ENCODE measurements around the gene SLC6A8. TPM values are rescaled to one million over a fixed set of nuclear protein-coding genes. Genes with fewer than 3 reads are reported as not detected.

Gene SLC6A8
- total and polyA plus RNA-seq, 2 of the 4 experiments (the other 2 are of a cell fraction), result 7.2 to 25.5 TPM

DNA sequence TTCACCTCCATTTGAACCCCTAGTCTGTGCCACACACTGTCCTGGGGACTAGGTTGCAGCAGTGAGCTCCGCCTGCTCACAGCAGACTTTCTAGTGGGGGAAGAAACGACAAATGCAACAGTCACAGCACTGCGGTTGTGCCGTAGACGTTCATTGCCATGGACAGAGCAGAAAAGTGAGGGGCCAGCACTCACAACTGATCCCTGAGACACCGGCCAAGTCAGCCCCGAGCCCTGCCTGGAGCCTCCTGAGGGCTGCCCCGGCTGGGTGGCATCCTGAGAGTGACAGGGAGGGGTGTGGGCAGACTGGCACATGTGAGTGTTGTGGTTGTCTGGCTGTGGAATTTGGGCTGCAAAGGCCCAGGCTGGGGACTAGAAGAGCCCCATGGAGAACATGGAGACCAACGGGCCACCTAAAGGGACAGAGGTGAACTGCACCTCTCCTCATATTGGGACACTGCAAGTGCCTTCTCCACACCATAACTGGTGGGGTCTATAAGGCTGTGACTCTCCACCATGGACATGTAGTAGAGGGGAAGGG is 36.1 kb upstream of the SLC6A8 start:
- no peak overlapping the region for H2AFZ ChIP-seq (replicated peaks; ENCODE audit: low read length, poor library complexity)
- peaks cover 20% of the 10 kb centered on the region; the same call in 1 of the 2 replicates for H3K27me3 ChIP-seq (ENCODE audit: control insufficient read depth, insufficient read depth, low read length)
- peak; percentile 21; the same call in 1 of the 2 replicates for ATAC-seq (ENCODE audit: low read depth)
- H4K8ac ChIP-seq (ENCODE audit: low read depth in 2 of 2, low read length in 2 of 2), result no peak overlapping the region
- no peaks in the 10 kb centered on the region for H3K36me3 ChIP-seq (ENCODE audit: control insufficient read depth, insufficient read depth, low read length)
- intact Hi-C loops (cut with micrococcal nuclease), result no loop called here
- in situ Hi-C loops (cut with MboI; ENCODE audit: low sequenced_read_pairs), result loop anchor here (25.0 kb wide), 1 partner anchor 689 kb away; no protein-coding TSS in a partner anchor
- no peak overlapping the region for H3K56ac ChIP-seq (ENCODE audit: extremely low read depth, insufficient read depth, low read length)
- no peak overlapping the region for H3K9ac ChIP-seq (ENCODE audit: low read depth, low read length)
- H3K79me1 ChIP-seq (ENCODE audit: low read depth in 1 of 2, low read length in 2 of 2), result no peaks in the 10 kb centered on the region
- dilution Hi-C loops (cut with HindIII; ENCODE audit: low sequenced_read_pairs, unreplicated experiment), result no loop called here
- H3K4me3 ChIP-seq (ENCODE audit: insufficient read depth, low read depth, low read length), result no peak overlapping the region
- 64% methylated on average over 3 of the region's 9 CpGs; no CpG with 5 or more reads in 1 of the 2 experiments for WGBS, 2 experiments (ENCODE audit: extremely low coverage in 2 of 2, insufficient read length in 1 of 2)
- no peak for DNase-seq
- no peak overlapping the region for H4K5ac ChIP-seq (ENCODE audit: low read depth, low read length)
- H4K20me1 ChIP-seq (ENCODE audit: insufficient read depth, low read length), result no peaks in the 10 kb centered on the region
- no peak overlapping the region for H3K27ac ChIP-seq (ENCODE audit: insufficient read depth, low read length)
- H2BK20ac ChIP-seq (ENCODE audit: low read depth, low read length), result no peak overlapping the region
- no peaks in the 10 kb centered on the region for H3K9me1 ChIP-seq (ENCODE audit: insufficient read depth, low read length)
- H3K4me2 ChIP-seq (ENCODE audit: low read depth, low read length), result no peak overlapping the region
- no peak overlapping the region for H3K23ac ChIP-seq (ENCODE audit: low read depth, low read length)
- no peak overlapping the region for H2AK9ac ChIP-seq (replicated peaks; ENCODE audit: low read depth, low read length, poor library complexity)
- no peak overlapping the region for H4K91ac ChIP-seq (ENCODE audit: insufficient read depth, low read depth, low read length)
- ChIA-PET POLR2A (ENCODE audit: unreplicated experiment) (no interaction called here), CTCF (interaction anchor here (0.9 kb wide), 1 partner anchor 102 kb away, joined by 5 read pairs; no protein-coding TSS in a partner anchor)
- H3K9me3 ChIP-seq (ENCODE audit: control insufficient read depth, insufficient read depth, low read length), result peaks cover 3% of the 10 kb centered on the region; the same call in 1 of the 2 replicates
- H3K14ac ChIP-seq (replicated peaks; ENCODE audit: low read depth, low read length), result no peak overlapping the region
- H2AK5ac ChIP-seq (ENCODE audit: low read depth, low read length), result no peak overlapping the region
- no TSS peak for BruUV-seq (replicated peaks)
- no peak overlapping the region for H3K4ac ChIP-seq (ENCODE audit: low read depth, low read length)
- TF ChIP-seq MAZ (IDR thresholded peaks at IDR 0.05; ENCODE audit: borderline replicate concordance, low read depth, low read length), result no peak
- TF ChIP-seq, protein P1, sequence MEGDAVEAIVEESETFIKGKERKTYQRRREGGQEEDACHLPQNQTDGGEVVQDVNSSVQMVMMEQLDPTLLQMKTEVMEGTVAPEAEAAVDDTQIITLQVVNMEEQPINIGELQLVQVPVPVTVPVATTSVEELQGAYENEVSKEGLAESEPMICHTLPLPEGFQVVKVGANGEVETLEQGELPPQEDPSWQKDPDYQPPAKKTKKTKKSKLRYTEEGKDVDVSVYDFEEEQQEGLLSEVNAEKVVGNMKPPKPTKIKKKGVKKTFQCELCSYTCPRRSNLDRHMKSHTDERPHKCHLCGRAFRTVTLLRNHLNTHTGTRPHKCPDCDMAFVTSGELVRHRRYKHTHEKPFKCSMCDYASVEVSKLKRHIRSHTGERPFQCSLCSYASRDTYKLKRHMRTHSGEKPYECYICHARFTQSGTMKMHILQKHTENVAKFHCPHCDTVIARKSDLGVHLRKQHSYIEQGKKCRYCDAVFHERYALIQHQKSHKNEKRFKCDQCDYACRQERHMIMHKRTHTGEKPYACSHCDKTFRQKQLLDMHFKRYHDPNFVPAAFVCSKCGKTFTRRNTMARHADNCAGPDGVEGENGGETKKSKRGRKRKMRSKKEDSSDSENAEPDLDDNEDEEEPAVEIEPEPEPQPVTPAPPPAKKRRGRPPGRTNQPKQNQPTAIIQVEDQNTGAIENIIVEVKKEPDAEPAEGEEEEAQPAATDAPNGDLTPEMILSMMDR (conservative IDR thresholded peaks at IDR 0.05; ENCODE audit: low read depth, low read length), result 0 out of 2 replicates have a peak, but pooled peaks have one; percentile 14
- TF ChIP-seq CEBPB (IDR thresholded peaks at IDR 0.05; ENCODE audit: low read depth, low read length), result no peak
- H2BK120ac ChIP-seq (ENCODE audit: low read depth, low read length), result no peak overlapping the region
- no peak overlapping the region for H3K18ac ChIP-seq (ENCODE audit: low read depth, low read length)
- H2BK5ac ChIP-seq (ENCODE audit: low read depth, low read length, poor library complexity, severe bottlenecking), result no peak overlapping the region
- no peaks in the 10 kb centered on the region for H3K4me1 ChIP-seq (ENCODE audit: control insufficient read depth, insufficient read depth, low read length)
- H2BK15ac ChIP-seq (ENCODE audit: low read depth, low read length), result no peak overlapping the region
